CD4-positive, alpha-beta T cell (primary cell): ENCODE data around the gene NTRK2. TPM values are rescaled to one million over a fixed set of nuclear protein-coding genes. Genes with fewer than 3 reads are reported as not detected.

Experiments
- ATAC-seq: fragments of 200-7000 bp; cut with Tn5 transposase; one replicate; pipeline ENCODE4 v1.10.0; 2022; ENCODE audit warnings: mild to moderate bottlenecking; ENCODE audit not compliant: poor library complexity
- CTCF ChIA-PET: fragments of 350-600 bp; sonication (Branson Sonifier 250); formaldehyde crosslinking; loops from one replicate; lab custom pipeline; 2021; ENCODE audit warnings: antibody characterized with exemption, inconsistent platforms; lab: Charles Lee
- POLR2A ChIA-PET: fragments of 350-600 bp; sonication (Branson Sonifier 250); formaldehyde crosslinking; loops from one replicate; lab custom pipeline; 2021; ENCODE audit warnings: antibody characterized with exemption, inconsistent platforms; lab: Charles Lee
- DNase-seq, 14 experiments: peaks; one replicate each; pipeline ENCODE4 v3.0.0-alpha.2; 2013 to 2020; ENCODE audit warnings: mixed read lengths in 2 of 14
- H3K27ac ChIP-seq, 2 donors: one replicate each; pipeline versions ENCODE4 v1.5.1 to v1.7.0; 2013; ENCODE audit warnings: low read length in 2 of 2, low read depth in 1 of 2, mild to moderate bottlenecking in 1 of 2
- H3K27me3 ChIP-seq, 2 experiments: 1 replicate in 1 of 2; 2 replicates in 1 of 2; pipeline versions ENCODE4 v1.6.1 to v1.7.0; 2013; ENCODE audit warnings: low read length in 2 of 2, control low read depth in 1 of 2, mild to moderate bottlenecking in 1 of 2, moderate library complexity in 1 of 2; ENCODE audit not compliant: insufficient read depth in 2 of 2, control insufficient read depth in 1 of 2
- H3K36me3 ChIP-seq: one replicate; pipeline ENCODE4 v1.6.1; 2013; ENCODE audit warnings: low read length, control low read depth; ENCODE audit not compliant: insufficient read depth
- H3K4me1 ChIP-seq: one replicate; pipeline ENCODE4 v1.6.1; 2013; ENCODE audit warnings: low read length, control low read depth; ENCODE audit not compliant: insufficient read depth
- H3K4me3 ChIP-seq: one replicate; pipeline ENCODE4 v1.5.1; 2013; ENCODE audit warnings: mild to moderate bottlenecking, low read length, moderate library complexity
- H3K9me3 ChIP-seq, 2 experiments: 1 replicate in 1 of 2; 2 replicates in 1 of 2; pipeline versions ENCODE4 v1.6.1 to v1.7.0; 2013; ENCODE audit warnings: low read length in 2 of 2, mild to moderate bottlenecking in 2 of 2, control low read depth in 1 of 2, moderate library complexity in 1 of 2; ENCODE audit not compliant: control insufficient read depth in 1 of 2, insufficient read depth in 1 of 2
- H3K27ac Mint-ChIP-seq: one replicate; pipeline ENCODE4 v1.8.0; 2020; ENCODE audit warnings: mixed read lengths
- H3K27me3 Mint-ChIP-seq: one replicate; pipeline ENCODE4 v1.8.0; 2021; ENCODE audit warnings: mixed read lengths
- H3K36me3 Mint-ChIP-seq: one replicate; pipeline ENCODE4 v1.8.0; 2021; ENCODE audit warnings: low read depth, mixed read lengths
- H3K4me1 Mint-ChIP-seq: one replicate; pipeline ENCODE4 v1.8.0; 2021; ENCODE audit warnings: low read depth, mixed read lengths
- H3K4me3 Mint-ChIP-seq: one replicate; pipeline ENCODE4 v1.8.0; 2020; ENCODE audit warnings: mild to moderate bottlenecking, mixed read lengths
- H3K9me3 Mint-ChIP-seq: one replicate; pipeline ENCODE4 v1.8.0; 2020; ENCODE audit warnings: mixed read lengths
- intact Hi-C, 2 experiments: fragments of 100-400 bp; cut with DNase I in 1 of 2; cut with micrococcal nuclease in 1 of 2; formaldehyde crosslinking; loops; one replicate each; pipeline versions ENCODE4 v1.15.1 to v1.9.0; 2023 to 2025; cut with DNase I, micrococcal nuclease
- total RNA-seq, 174 experiments: library from RNA in 2 of 174; stranded (reverse) in 2 of 174; gene quantifications; one replicate each; pipeline ENCODE4 v1.2.3 and lab custom pipeline; 2021 to 2026
- TF ChIP-seq, protein P1 (sequence below): fragments of 200-600 bp; IDR thresholded peaks from one replicate; pipeline ENCODE4 v1.8.0; 2022; ENCODE audit warnings: antibody characterized with exemption, mild to moderate bottlenecking

NTRK2 gene
- total RNA-seq, 2 experiments from 2014 or later: 0.06 to 0.14 TPM

DNA sequence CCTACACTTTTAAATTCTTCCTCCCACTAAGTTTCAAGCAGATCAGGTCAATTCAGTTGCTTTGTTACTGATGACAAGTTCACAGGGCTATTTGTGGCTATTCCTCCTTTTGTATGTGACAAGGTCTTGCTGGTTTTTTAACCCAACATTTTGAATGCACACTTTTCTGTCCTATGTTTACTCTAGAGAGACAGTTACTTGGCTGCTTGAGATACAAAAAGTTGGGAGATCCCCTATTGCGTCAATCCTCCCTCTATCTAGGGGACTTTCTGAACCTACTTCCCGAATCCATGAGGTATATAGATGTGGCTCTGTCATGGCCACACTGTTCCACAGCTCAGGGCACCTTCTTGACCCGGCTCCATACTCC, 386.7 kb downstream of the NTRK2 start:
- no peaks in the 10 kb centered on the region for H3K4me1 Mint-ChIP-seq
- H3K4me3 Mint-ChIP-seq: no peak overlapping the region
- no peak for ATAC-seq

DNA sequence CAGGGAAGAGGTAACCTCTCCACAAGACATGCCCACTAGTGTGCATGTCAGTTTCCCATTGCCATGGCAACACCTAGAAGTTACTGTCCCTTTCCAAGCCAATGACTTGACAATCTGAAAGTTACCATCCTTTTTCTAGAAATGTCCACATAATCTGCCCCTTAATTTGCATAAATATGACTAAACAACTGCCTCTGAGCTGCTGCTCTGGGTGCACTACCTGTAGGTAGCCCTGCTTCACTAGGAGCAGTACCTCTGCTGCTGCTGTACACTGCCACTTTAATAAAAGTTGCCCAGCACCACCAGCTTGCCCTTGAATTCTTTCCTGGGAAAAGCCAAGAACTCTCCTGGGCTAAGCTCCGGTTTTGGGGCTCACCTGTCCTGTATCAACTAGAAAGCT, 392.4 kb downstream of the NTRK2 start:
- H3K27ac ChIP-seq: no peak overlapping the region
- POLR2A ChIA-PET: no interaction called here
- H3K27me3 Mint-ChIP-seq: peaks cover 22% of the 10 kb centered on the region
- TF ChIP-seq, protein P1, sequence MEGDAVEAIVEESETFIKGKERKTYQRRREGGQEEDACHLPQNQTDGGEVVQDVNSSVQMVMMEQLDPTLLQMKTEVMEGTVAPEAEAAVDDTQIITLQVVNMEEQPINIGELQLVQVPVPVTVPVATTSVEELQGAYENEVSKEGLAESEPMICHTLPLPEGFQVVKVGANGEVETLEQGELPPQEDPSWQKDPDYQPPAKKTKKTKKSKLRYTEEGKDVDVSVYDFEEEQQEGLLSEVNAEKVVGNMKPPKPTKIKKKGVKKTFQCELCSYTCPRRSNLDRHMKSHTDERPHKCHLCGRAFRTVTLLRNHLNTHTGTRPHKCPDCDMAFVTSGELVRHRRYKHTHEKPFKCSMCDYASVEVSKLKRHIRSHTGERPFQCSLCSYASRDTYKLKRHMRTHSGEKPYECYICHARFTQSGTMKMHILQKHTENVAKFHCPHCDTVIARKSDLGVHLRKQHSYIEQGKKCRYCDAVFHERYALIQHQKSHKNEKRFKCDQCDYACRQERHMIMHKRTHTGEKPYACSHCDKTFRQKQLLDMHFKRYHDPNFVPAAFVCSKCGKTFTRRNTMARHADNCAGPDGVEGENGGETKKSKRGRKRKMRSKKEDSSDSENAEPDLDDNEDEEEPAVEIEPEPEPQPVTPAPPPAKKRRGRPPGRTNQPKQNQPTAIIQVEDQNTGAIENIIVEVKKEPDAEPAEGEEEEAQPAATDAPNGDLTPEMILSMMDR: no peak
- H3K9me3 Mint-ChIP-seq: peaks cover 2% of the 10 kb centered on the region
- no peaks in the 10 kb centered on the region for H3K4me1 ChIP-seq
- peaks cover 0 to 5% of the 10 kb centered on the region in 2 experiments for H3K9me3 ChIP-seq
- no peak overlapping the region for H3K27ac Mint-ChIP-seq
- H3K27me3 ChIP-seq: no peaks in the 10 kb centered on the region
- ATAC-seq: no peak
- H3K4me3 Mint-ChIP-seq: no peak overlapping the region
- DNase-seq: no peak
- H3K4me3 ChIP-seq: no peak overlapping the region
- H3K36me3 ChIP-seq: no peaks in the 10 kb centered on the region
- intact Hi-C loops: no loop called here
- H3K36me3 Mint-ChIP-seq: no peaks in the 10 kb centered on the region
- no peaks in the 10 kb centered on the region for H3K4me1 Mint-ChIP-seq
- CTCF ChIA-PET: no interaction called here

More for the DNA sequence above, 386.7 kb downstream of the NTRK2 start:
- H3K27ac Mint-ChIP-seq: no peak overlapping the region
- intact Hi-C loops: no loop called here
- TF ChIP-seq, protein P1: no peak
- no peak for DNase-seq
- Histone ChIP-seq H3K9me3 (no peaks in the 10 kb centered on the region), H3K27me3 (no peaks in the 10 kb centered on the region), H3K4me1 (no peaks in the 10 kb centered on the region), H3K27ac (no peak overlapping the region), H3K4me3 (no peak overlapping the region), H3K36me3 (no peaks in the 10 kb centered on the region)
- ChIA-PET CTCF (no interaction called here), POLR2A (no interaction called here)
- H3K27me3 Mint-ChIP-seq: peaks cover 42% of the 10 kb centered on the region
- H3K36me3 Mint-ChIP-seq: no peaks in the 10 kb centered on the region
- H3K9me3 Mint-ChIP-seq: no peaks in the 10 kb centered on the region

DNA sequence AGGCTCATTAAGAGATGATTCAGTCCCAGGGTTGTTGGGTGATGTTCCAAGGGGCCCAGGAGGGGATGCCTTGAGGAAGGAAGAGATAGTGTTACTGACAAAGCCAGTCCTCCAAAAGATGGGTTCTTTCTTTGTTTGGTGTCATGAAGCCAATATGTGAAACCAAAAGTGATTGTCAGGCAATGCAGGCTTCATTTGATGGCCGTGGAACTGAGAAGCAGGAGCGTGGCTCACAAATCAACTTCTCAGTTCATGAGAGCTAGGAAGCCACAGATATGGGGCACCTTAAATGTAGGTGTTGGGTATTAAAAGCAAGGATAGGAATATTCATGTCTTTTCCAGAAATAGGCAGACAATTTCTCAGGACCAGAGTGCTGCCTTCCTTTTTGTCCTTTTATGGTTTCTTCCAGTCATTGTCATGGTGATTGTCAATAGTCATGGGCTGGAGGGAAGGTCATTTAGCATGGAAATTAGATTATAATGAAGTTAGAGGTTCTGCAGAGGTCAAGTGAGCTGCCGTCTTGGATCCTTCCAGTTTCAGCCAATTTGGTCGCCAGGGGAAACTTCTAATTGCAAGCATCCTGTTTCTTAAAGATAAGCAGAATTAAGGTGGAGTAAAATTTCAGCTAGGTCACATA, 393.0 kb downstream of the NTRK2 start:
- H3K4me1 Mint-ChIP-seq: no peaks in the 10 kb centered on the region
- no peak overlapping the region for H3K4me3 ChIP-seq
- no peaks in the 10 kb centered on the region for H3K4me1 ChIP-seq
- TF ChIP-seq, protein P1: no peak
- peaks cover 22% of the 10 kb centered on the region for H3K27me3 Mint-ChIP-seq
- no peak for ATAC-seq
- CTCF ChIA-PET: no interaction called here
- H3K27me3 ChIP-seq: no peaks in the 10 kb centered on the region
- no peak overlapping the region for H3K27ac ChIP-seq
- peaks cover 2% of the 10 kb centered on the region for H3K9me3 Mint-ChIP-seq
- POLR2A ChIA-PET: no interaction called here
- H3K36me3 ChIP-seq: no peaks in the 10 kb centered on the region
- intact Hi-C loops: no loop called here
- H3K4me3 Mint-ChIP-seq: no peak overlapping the region
- DNase-seq: no peak
- peaks cover 0 to 5% of the 10 kb centered on the region in 2 experiments for H3K9me3 ChIP-seq
- no peak overlapping the region for H3K27ac Mint-ChIP-seq
- H3K36me3 Mint-ChIP-seq: no peaks in the 10 kb centered on the region
